Fibroblast of skin of right quadriceps (primary cell): ENCODE data around the gene NCOA3.
"Not testable (repeated sequence)": the region's sequence is repeated elsewhere in the genome, so short reads cannot be mapped to it uniquely, and the experiment has no call there.

Source experiments
- DNase-seq: peaks from one replicate; pipeline ENCODE4 v3.0.0-alpha.2; 2013

Gene NCOA3

DNA sequence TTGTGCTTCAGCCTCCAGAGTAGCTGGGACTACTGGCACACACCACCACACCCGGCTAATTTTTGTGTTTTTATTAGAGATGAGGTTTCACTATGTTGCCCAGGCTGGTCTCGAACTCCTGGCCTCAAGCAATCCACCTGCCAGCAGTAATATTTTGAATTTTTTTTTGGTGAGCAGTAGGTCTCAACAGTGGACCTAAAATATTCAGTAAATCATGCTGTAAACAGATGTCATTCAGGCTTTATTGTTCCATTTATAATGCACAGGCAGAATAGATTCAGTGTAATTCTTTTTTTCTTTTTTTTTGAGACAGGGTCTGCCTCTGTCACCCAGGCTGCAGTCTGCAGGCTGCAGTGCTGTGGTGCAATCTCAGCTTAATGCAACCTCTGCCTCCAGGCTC lies 69.7 kb downstream of the NCOA3 start:
- no peak for DNase-seq

DNA sequence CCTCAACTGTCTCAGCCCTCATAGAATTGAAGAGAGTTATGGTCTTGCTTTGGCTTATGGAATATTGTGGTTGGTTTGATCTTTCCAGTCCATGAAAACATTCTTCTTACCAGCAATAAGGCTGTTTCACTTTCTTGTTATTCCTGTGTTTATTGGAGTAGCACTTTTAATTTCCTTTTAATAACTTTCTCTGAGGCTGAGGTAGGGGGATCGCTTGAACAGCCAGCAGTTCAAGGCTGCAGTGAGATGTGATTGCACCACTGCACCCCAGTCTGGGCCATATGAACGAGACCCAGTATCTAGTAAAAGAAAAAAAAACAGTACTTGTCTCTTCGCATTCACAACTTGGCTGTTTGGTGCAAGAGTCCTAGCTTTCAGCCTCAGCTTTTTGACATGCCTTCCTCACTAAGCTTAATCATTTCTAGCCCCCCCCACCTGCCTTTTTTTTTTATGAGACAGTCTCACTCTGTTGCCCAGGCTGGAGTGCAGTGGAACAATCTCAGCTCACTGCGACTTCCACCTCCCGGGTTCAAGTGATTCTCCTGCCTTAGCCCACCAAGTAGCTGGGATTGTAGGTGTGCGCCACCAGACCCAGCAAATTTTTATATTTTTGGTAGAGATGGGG lies 70.5 kb downstream of the NCOA3 start:
- DNase-seq: no peak

DNA sequence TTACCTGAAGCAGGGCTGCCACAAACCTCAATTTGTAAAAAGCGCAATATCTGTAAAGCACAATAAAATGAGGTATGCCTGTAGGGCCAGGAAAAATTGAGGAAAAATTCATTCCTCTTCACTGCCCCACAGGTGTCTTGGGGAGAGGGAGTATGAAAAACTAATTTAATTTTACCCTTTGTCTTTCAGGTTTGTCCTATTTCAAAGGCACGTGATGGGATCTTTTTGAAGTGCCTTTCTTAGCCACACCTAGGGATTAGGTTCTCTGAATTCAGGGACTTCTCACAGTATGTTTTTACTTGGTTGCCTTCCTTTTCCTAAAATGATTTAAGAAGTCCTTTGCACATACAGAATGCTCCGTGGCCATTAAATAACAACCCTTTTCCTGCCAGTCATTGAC lies 71.9 kb downstream of the NCOA3 start:
- no peak for DNase-seq

DNA sequence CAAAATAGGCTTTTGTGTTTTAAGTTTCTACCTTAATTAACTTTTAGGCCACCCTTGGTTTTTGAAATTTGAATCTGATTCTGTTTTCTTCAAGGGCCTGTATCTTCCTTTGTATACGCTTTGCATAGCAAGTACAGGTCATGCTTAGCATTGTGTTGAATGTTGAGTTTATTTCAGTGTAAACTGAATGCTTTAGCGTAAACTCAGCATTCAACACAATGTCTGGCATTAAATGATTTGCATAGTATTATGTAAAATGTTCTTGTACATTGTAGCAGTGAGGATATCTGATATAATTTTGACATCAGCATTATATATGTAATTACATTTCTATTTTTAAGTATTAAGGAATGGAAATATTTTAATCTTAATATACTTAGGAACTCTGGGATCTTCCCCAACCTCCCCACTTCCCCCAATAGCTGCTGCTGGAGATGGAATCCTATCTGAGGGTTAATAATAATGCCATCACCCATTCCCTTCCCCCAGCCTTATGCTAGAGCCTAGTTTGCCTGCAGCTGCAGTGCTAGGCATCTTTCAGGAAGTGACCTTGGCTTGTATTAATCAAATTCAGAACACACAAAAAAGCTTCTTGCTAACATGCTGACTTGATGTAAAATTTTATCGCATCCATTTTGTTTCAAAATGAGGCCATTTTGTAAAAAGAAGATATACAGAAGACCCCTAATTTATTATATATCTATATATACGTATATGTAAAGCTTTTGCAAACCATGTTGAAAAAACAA lies 73.1 kb downstream of the NCOA3 start:
- DNase-seq: peak; percentile 52

DNA sequence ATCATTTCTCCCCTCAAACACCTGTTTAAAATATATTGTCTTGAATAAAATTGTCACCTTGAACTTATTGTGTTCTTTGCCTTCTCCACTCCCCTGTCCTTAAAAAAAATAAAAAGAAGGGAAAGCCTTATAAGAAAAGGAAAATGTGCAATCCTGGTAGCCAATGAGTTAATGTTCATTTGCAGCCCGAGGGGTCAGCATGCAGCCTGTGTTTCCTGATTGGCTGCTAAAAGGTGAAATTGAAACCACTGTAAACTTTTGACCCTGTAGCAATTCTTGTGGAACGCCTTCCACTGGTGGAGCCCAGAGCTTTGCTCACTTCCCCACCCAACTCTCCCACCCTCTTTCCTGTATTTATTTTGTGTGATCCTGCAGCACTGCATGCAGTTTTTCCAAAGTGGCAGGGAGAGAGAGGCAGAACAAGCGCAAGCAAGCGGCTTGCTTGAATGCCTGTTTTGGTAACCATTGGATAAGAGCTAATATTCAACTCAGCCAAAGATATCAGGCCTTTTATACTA lies 74.9 kb downstream of the NCOA3 start:
- DNase-seq: peak; percentile 87

DNA sequence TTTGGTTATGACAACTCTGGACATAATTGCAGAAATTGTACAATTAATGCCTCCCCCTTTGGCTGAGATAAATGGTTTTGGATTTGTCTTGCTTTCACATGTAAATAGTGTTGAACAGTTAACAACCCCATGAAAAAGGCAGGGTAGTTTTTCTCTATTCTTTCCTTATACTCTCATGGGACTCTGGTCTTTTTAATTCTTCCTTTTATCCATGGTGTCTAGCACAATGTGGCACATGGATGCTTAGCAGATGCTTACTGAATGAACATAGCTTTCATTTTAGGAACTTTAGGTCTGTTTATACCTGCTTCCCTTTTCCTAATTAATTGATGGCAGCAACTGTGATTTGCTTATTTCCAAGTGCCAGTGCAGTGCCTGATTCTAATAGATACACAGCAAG lies 75.6 kb downstream of the NCOA3 start:
- no peak for DNase-seq

DNA sequence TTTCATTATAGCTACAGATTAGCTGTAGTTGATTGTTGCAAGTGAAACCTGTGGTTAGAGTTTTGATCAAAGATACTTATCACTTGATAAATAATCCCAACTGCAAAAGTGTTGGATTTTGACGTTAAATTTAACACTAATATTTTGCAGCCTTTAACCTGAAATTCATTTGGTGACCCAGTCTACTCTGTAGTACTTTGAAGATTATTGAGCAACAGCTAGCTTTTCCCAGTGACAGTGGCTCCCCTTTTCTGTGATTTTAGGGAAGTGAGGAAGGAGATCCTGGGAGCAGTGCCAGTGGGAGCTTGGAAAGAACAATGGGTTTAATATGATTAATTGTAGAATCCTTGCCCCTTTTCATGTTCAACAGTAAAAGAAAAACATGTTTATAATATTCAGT lies 76.9 kb downstream of the NCOA3 start:
- DNase-seq: no peak

DNA sequence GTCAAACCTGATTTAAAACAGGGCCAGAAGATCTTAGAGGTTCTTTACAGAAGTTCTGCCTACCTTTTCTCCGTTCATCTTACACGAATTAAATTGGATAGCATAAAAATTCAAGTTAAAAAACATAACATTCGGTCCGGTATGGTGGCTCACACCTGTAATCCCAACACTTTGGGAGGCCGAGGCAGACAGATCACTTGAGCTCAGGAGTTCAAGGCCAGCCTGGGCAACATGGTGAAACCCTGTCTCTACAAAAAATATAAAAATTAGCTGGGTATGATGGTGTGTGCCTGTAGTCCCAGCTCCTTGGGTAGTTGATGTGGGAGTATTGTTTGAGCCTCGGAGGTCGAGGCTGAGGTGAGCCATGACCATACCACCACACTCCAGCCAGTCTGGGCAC lies 79.0 kb downstream of the NCOA3 start:
- not testable (repeated sequence) for DNase-seq

DNA sequence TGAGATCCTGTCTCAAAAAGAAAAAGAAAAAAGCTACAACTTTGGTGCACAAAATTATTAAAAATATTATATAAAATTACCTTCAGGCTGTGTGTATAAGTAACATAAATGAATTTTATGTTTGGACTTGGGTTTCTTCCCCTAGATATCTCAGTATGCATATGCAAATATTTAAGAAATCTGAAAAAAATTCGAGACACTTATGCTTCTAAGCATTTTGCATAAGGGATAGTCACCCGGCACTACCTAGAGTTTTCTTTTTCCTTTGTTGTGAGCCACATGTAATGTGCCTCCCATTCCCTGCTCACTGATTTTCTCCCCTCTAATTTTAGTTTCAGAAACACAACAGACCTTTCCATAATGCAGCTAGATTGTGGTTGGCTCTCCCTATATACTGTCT lies 79.4 kb downstream of the NCOA3 start:
- DNase-seq: no peak

DNA sequence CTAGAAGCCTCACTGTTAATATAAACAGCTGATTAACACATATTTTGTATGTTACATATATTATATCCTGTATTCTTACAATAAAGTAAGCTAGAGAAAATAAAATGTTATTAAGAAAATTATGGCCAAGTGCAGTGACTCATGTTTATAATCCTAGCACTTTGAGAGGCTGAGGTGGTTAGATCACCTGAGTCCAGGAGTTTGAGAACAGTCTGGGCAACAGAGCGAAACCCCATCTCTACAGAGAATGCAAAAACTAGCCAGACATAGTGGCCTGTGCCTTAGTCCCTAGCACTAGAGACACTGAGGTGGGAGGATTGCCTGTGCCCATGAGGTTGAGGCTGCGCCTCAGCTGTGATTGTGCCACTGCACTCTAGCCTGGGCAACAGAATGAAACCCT lies 81.9 kb downstream of the NCOA3 start:
- DNase-seq: no peak

DNA sequence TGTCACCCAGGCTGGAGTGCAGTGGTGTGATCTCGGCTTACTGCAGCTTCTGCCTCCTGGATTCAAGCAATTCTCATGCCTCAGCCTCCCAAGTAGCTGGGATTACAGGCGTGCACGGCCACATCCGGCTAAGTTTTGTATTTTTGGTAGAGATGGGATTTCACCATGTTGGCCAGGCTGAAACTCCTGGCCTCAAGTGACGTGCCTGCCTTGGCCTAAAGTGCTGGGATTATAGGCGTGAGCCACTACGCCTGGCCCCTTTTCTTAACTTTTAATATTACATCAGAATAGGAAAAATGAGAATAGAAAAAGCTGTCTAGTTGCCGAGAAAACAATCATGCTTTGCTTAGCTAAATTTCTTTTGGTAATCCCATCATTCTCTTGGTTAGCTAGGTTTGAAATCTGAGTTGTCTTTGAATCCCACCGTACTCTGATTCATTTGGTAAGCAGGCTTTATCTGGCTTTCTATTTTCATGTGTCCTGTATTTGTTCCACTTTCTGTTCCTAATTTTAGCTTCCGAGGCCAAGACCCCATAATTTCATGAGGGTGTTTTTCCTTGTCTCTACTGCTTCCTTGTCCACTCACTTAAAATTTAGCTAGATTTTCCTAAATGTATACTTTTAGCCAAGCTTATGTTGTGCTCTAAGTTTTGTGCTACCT lies 83.5 kb downstream of the NCOA3 start:
- no peak for DNase-seq

DNA sequence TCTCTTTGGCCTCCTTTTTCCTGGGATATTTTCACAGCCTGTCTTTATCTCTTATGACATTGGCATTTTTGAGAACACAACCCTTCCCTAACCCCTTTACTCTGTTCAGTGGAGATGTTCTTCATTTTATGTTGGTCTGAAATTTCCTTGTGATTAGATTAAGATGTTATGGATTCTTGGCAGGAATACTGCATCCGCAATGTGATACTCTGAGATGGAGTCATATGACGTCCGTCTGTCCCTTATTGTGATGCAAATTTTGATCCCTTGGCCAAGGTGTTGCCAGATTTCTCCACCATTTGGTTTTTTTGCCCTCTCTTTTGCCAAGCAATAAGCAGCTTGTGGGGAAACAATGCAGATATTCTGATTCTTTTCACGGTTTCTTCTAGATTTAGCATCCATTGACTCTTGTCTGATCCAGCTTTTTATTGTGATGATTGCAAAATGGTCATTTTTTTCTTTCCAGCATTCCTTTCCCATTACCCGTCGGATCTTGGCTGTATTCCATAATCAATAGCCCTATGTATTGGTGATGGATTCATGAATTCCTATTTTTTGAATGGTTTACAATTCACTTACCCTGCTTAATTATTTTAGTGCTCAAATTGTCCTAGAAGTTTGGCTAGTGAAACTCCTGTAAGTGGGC lies 85.1 kb downstream of the NCOA3 start:
- DNase-seq: peak; percentile 71

DNA sequence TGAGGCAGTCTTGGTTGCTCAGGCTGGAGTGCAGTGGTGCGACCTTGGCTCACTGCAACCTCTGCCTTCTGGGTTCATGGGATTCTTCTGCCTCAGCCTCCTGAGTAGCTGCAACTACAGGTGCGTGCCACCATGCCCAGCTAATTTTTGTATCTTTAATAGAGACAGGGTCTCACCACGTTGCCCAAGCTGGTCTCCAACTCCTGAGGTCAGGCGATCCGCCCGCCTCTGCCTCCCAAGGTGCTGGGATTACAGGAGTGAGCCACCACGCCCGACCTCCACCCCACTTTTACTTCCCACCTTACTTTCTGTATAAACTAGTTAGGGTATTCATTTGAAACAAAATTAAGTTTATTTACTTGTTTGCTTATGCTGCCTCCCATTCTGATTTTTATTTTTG lies 86.5 kb downstream of the NCOA3 start:
- DNase-seq: no peak

DNA sequence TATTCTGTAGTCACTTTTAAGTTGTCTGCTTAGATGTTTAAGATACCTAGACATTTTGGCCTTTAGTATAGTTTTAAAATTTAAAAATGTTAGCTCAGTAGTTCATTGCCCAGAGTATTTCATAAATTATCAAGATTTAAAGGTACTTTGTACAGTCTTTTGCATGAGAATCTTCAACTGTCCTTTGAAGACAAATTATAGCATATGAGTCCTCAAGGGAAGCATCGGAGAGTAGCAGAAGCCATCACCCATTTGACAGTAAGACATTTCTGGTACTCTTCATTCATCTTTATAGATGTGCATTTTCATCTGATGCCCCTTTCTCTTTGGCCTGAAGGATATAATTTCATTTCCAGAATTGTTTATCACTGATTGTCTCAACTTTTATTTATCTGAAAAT lies 89.5 kb downstream of the NCOA3 start:
- no peak for DNase-seq

DNA sequence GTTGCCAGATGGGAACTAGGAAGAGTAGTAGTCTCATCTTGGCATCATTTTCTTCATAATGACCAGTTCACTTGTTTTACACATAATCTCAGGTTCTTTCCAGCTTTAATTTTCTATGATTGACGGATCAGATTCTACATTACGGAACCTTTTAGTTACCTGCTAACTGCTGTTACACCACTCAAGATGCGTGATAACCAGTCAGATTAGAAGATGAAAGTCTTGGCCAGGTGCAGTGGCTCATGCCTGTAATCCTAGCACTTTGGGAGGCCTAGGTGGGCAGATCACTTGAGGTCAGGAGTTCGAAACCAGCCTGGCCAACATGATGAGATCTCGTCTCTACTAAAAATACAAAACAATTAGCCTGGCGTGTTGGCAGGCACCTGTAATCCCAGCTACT lies 92.5 kb downstream of the NCOA3 start:
- DNase-seq: no peak

DNA sequence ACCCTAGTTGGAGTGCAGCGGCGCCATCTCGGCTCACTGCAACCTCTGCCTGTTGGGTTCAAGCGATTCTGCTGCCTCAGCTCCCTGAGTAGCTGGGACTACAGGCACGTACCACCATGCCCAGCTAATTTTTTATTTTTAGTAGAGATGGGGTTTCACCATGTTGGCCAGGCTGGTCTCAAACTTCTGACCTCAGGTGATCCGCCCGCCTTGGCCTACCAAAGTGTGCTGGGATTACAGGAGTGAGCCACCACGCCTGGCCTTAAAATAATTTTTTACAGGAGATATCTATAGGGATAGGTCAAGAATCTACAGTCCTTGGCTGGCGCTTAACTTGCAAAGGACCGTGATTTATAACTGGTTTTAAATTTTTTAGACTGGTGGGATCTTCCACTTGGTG lies 93.5 kb downstream of the NCOA3 start:
- not testable (repeated sequence) for DNase-seq

DNA sequence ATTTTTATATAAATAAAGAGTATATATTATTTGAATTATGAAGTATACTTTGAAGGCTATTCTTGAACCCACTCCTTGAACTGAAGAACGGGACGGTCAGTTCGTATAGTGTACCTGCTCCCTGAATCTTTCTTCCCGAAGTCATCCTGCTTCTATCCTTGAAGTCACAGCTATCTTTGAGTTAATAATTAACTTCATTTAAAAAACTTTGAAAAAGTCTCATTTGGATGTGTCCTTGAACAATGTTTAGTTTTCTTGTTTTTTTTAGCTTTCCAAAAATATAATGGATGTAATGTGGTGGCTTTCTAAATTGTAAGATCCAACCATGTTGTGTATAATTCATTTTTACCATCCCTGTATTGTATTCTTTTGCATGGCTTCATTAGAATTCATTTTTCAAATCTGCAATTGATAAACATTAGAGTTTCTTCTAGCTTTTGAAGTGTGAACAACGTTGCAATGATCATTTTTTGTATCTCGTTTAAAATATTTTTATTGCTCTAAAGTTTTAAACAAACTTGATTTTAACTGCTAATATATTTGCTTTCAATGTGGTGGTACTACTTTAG lies 94.4 kb downstream of the NCOA3 start:
- no peak for DNase-seq

DNA sequence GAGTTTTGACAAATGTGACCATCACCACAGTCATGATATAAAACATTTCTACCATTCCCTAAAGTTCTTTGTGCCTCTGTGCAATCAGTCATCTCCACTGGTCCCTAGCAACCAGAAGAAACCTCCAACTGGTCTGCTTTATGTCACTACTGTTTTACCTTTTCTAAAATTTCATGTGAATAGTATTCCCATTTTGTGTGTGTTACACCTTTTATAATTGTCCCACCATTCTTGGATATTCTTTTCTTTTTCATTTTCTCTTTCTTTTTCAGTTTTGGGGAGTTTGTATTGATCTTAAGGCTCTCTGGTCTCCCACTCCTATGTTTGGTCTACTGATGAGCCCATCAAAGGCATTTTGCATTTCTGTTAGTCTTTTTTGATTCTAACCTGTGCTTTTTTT lies 95.4 kb downstream of the NCOA3 start:
- DNase-seq: no peak

DNA sequence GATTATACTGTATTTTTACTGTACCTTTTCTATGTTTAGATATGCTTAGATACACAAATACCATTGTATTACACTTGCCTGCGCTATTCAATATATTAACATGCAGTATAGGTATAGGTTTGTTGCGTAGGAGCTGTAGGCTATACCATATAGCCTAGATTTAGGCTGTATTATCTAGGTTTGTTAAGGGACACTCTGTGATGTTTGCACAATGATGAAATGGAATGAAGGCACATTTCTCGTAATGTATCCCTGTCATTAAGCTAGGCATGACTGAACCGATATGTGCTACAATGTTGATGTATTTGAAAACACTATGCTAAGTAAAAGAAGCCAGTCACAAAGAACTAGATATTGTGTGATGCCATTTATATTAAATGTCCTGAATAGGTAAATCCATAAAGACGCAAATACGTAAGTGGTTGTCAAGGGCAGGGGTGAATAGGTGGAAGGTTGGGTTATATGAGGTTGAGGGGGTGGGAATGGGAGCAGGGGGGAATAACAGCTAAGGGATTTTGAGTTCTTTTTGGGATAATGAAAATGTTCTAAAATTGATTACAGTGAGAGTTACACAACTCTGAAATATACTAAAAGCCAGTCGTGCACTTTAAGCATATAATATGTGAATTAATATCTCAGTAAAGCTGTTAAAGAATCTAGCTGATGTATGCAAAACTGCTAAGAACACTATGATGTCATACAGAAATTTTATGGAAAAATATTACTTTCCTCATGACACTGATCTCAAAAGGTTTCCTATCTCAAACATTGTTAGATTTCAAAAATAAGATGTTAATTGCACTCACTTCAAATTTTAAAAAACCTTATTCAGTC lies 97.4 kb downstream of the NCOA3 start:
- DNase-seq: no peak

DNA sequence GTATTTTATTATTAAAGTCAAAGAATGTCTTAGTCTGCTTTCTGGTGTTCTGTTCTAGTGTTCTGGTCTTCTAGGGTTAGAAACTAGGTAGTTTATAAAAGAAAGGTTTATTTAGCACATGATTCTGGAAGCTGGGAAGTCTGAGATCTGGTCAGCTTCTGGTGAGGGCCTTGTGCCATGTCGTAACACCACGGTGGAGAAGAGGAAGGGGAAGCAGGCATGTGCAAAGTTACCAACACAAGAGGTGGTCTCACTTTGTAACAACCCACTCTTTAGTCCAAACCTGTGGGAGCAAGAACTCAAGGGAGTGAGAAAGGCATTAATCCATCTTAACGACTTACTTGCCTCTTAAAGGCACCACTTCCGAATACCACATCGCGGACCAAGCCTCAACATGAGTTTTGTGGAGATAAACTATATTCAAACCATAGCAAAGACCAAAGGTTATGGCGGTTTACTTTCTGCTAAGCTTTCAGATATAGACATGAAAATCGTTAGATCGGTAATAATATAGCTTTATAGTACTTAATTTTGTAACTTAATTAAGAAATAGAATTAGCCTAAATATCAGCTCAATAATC lies 99.4 kb downstream of the NCOA3 start:
- DNase-seq: no peak

DNA sequence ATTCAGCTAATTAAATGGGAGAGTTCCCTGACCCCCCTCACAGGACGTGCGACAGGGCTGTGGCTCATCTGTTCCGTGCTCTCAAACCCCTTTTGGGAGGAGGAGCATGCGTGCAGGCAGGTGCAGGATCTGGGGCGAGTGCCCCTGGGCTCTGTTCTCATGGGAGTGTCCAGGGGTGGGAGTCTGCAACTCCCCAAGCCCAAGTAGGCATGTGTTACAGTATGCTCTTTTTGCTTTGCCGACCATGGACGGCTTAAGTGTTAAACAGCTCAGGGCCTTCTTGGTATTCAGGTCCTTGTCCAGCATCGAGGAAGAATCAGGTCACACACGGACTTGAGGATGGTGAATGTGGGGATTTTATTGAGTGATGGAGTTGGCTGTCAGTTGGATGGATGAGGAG lies 101.6 kb downstream of the NCOA3 start:
- DNase-seq: no peak
